ENCODE results near the gene SEMA3E.
A peak's percentile ranks its signal among the peaks of the same experiment; 100 is the strongest.
"Not testable (repeated sequence)": the region's sequence is repeated elsewhere in the genome, so short reads cannot be mapped to it uniquely, and the experiment has no call there.

Gene SEMA3E

DNA sequence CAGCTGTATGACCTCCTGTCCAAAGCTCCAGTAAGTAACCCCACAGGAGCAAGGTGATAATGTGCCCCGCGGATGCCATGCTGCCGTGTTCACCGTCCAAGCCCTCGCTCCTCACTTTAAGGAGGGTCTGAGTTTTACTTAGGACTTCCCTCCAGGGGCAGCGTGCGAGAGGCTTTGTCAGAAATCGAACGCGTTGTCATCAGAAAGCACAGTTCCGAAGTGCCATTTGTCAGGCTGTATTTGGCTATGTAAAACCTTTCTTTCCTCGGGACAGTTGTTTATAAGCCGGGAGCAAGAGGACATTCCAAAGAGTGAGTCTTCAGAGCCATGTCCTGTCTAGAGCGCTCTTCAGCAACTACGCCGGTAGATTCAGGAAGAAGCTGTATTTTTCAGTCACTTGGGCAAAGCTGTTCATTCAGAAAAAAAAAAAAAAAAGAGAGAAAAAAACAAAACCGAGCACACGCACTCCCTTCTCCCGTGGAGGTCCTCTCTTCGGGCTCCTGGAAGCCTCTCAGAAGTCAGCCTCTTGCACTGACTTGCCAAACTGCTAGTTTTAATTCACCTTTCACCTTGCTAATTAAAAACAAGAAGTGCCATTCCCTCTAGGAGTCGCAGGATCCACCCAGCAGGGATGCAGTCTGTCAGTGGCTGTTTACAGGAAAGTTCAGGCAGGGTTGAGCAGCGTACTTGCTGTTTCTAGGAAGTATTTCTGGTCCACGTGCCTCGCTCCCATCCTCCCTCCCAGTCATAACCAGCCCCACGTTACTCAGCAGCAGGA, at the start of gene SEMA3E:
SEMA3E (minus strand) TSS at position 676 of the 778 bp plus-strand sequence.
- no peak for DNase-seq

DNA sequence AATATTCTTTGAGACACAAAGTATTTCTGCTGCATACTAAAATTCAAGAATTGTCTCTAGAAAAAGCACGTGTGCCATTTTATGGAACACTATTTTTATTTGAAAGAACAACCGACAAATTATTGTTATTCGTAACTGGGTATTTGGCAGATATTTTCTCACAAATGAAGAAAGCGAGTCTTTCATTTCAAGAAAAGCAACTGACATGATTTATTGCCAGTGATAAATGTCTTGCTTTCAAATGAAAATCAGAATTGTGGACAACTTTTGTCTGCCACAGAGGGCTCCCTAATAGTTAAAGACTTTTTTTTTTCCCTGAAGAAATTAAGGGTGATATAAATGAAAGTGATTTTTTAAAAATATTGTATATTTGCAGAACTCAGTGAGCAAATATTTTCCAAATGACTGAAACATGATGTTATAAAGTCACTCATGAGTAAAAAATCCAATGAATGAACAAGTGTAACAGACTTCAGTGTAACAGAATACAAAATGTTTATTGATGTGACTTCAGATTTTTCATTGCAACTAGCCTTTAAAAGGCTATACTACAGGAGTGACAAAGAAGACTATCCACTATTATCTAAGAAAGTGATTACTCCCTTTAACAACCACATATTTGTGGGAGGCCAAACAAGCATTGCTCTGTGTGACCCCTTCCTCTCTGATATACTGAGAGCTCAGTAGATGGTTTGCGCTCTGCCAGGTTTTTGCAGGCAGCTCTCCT, 49.0 kb upstream of the SEMA3E start:
- DNase-seq: no peak

DNA sequence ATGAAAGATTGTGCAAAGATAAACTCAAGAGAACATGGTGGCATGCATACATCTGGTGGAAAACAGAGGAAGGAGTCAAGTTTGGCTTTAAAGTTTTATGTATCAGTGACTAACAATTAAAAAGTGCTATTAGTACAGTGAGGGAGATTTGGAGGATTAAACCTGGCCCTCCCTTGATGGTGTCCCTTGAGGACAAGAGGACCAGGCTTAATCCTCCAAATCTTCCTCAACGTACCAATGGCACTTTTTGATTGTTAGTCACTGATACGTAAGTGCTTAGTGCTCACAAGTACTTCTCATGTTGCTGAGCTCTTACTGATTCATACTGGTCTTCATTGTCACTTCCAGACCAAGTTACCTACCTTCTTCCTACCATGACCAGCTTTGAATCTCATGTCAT, 47.2 kb upstream of the SEMA3E start:
- DNase-seq: no peak

DNA sequence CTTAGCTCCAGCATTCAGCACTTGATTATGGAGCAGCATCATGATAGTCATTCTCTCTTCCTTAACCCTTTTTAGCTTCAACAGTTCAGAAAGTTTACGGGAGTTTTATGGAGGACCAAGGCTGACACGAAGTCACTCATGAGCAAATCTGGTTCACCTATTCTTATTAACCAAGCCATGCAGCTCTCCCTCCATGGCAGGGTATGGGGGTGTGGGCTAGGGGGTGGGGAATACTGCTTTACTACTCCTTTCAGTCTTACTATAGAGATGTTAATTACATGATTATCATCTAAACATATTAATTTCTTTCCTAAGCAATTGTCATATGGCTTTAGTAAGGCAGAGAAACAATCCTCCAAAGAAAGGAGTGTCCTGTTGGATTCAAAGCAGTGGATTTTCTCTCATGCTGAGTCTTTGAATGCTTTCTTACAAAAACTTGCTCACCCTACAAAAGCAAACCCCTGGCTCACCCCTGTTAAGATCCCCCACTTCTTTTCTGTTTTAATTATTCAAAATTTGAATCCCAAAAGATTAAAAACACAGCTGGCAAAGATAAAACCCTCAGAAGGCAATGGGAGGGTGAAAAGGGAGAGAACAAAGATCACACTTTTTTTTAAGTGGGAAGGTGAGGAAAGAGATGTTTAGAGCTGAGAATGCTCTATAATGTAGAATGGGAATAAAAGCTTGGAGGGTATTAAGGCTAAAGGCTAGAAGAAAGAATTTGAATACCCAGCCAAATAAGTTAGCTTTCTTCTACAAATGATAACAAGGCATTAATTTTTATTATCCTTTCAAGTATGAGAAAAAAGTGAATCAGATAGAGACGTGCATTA, 46.4 kb upstream of the SEMA3E start:
- DNase-seq: no peak

DNA sequence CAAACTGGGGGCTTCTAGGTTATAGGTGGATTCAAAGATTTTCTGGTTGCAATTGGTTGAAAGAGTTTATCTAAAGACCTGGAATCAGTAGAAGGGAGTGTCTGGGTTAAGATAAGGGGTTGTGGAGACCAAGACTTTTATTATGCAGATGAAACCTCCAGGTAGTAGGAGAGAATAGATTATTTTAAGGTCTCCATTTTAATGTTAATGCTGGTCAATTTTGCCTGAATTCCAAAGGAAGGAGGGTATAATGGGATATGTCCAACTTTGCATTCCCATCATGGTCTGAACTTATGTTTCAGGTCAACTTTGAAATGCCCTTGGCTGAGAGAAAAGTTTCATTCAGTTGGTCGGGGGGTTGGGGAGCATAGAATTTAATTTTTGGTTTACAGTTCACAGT, 44.3 kb upstream of the SEMA3E start:
- DNase-seq: no peak

DNA sequence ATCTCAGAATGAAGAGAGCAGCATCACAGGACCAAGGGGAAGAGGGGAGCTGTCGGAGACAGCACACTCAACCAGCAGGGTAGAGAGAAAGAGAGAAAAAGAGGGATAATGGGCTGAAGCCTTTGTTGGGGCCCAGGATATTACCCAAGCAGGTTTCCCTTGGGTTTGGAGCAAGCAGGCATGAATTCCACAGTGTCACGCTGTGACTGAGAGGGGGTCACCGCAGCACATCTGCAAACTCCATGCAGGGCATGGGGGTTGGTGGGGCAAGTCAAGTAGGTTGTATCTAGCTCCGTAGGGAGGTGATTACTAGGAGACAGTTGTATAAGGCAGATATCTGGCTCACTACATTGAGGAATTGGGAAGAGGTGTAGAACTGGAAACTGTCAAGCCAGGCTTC, 42.2 kb upstream of the SEMA3E start:
- DNase-seq: no peak

DNA sequence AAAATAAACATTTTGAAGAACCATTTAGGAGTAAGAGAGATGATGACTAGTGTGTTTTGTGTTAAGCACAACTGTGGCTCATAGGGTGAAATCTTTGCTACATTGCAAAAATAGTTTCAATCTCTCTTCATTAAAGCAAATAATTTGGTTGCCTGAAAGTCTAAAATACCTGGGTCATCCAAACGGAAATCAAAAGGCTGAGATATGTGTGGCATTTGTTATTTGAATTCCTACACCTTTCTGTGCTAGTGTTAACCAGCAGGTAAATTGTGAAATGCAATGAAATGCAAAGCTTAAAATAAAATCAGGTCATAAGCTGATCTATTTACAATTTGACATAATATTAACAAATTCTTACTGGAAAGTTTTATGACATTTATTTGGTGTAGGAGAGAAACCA, 40.9 kb upstream of the SEMA3E start:
- no peak for DNase-seq

DNA sequence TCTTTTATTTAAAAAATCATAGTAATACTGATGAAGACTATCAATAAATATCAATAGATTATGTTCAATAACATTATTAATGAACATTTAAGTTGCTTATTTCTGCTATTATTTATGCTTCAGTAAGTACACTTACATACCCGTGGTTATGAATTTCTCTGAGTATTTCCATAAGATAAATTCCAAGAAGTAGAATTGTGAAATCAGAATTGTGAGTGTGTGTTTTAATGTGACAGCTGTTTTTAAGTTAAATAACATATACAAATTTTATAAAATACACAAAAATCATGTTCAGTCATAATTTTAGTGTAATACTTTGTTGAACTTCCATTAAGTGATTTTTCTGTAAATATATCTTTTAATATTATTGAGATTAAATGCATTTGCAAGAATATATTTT, 37.5 kb upstream of the SEMA3E start:
- no peak for DNase-seq

DNA sequence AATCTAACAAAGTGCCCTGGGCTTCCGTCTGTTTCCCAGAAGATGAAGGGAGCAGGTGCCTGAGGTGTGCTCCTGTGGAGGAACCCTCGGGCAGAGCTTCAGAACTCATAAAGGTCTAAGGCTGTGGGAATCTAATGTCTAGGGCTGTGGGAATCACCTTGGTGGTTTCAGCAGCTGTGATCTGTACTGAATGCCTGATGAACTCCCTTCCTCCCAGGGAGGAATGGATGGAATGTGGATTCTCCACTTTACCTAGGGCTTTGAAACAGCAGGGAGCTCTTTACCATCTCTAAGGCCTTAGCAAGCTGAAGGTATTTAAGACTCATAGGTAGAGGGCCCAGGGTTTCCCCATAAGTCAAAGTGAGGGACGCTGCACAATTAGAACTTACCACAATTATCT, 36.0 kb upstream of the SEMA3E start:
- DNase-seq: no peak

DNA sequence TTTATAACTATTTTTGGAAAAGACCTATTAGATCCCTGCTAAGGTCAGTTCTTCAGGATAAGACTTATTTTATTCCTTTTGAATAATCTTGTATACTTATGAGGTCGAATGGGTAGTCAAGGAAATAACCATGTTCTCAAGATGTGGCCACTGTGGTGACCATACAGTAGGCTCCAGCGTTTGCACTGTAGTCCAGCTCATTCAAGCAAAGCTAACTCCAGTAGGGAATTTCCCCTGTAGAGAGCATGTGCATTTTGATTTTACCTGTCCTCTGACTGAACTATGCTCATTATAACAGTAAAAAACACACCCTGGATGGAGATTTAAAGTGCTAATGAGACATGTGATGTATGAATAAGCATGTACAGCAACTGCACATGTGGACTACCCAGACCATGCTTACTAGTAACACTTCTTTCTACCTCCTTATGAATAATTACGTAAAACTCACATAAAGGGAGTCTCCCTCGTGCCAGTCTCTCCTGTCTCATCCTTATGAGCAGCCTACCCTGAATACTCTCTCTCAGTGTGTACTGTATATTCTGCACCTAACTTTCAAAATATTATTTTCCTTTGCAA, 32.4 kb upstream of the SEMA3E start:
- no peak for DNase-seq

DNA sequence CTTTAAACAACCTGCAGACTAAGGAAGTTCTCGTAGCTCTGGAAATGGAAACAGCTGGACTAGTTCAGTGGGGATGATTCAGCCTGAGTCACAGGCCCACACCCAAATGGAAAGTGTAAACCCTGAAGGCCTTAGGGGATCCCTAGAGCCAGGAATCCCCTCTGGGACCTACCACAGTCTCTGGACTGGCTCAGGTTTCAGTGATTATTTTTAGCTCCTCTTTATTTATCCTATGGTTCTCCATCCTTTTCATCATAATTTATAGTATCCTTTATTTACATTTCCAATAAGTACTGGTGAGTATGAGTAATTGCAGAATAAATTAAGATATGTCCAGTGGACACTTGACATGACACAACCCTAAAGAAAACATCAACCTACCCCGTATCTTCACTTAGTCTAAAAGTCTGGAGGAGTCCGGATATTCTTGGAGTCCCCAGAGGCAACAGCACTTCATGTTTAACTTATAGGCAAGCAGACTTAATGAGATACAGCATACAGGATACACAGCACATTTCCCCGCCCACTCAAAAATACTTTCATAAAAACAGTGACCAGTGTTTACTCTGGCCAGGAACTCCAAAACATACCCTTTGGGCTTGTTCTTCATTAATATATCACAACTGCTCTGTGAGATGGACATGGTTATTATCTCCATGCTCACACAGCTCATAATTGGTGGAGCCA, 28.4 kb upstream of the SEMA3E start:
- DNase-seq: no peak

DNA sequence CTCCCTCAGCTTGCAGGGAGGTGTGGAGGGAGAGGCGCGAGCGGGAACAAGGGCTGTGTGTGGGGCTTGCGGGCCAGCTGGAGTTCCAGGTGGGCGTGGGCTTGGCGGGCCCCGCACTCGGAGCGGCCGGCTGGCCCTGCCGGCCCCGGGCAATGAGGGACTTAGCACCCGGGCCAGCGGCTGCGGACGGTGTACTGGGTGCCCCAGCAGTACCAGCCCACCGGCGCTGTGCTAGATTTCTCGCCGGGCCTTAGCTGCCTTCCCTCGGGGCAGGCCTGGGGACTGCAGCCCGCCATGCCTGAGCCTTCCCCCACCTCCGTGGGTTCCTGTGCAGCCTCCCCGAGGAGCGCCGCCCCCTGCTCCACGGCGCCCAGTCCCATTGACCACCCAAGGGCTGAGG, 24.4 kb upstream of the SEMA3E start:
- not testable (repeated sequence) for DNase-seq

DNA sequence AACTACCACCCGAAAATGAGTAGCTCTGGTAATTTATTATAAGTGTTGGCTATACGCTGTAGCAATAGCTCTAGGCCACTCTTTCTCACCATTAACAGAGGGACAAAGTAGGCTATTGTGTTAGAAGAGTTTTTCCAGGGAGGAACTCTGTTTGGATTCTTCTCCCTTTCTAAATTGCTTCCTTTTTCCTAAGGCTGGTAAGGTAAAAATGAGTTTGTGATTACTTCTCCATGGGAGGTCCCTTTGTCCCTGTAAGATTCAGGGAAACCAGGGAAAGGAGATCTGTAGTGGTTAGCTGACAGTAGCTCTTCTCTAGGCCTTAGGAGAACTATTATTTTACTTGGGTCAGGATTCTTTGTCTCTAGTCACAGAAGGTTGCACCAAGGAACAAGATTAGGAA, 23.2 kb upstream of the SEMA3E start:
- no peak for DNase-seq

DNA sequence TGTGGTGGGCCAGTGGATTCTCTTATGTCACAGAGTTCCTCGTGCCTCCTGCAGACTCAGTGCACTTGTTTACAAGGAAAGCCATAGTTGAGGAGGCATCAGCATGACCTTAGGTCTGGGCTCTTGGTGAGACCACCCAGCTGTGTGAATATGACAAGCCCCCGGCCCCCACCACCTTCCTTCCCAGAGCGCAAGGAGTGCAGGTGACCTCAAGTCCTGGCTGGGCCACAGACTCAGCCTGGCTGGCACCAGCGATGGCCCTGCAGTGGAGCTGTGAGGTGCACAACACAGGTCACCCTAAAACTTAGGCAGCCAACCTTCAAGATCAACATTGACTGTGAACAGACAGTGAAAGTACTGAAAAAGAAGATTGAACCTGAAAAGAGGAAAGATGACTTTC, 14.2 kb upstream of the SEMA3E start:
- no peak for DNase-seq

DNA sequence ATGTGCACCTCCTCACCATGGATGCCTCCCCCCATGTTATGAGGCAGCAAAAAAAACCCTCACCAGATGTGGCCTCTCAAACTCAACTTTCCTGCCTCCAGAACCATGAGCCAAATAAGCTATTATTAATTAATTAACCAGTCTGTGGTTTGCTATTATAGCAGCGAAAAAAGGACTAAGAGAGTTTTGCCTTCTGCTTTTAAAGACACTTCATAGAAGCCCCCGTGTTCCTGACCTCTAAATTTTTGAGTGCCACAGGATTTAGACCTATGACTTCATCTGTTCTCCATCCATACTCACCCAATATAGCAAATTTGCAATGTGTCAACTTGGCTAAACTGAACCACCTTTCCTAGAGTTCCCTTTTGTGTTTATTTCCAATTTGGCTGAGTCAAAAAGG, 9.2 kb upstream of the SEMA3E start:
- DNase-seq: no peak

DNA sequence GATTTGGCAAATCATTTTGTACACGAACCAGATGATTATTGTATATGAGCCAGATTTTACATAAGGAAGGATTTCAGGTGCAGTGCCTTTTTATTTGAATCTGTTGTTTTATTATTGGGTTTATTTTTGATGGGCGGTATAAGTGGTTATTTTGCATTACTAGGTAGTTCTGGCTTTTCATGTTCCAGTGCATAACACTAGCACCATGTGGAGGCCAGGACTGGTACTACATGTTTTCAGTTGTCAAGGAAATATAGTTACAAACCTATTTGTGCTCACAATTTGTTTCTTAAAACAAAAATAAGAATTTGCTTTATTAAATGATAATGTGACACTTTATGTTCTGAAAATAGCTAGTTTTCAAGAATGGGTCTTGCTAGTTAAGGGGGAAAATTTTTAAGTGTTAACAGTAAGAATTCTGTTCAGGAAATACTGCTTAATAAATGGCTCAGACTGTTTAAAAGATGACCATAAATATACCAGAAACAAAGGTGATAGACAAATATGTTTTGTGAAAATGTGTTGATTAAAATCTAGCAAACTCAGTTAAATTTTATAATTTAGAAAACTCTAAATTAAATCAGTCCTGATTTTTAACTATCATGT, 7.1 kb upstream of the SEMA3E start:
- peak; percentile 0 for DNase-seq

DNA sequence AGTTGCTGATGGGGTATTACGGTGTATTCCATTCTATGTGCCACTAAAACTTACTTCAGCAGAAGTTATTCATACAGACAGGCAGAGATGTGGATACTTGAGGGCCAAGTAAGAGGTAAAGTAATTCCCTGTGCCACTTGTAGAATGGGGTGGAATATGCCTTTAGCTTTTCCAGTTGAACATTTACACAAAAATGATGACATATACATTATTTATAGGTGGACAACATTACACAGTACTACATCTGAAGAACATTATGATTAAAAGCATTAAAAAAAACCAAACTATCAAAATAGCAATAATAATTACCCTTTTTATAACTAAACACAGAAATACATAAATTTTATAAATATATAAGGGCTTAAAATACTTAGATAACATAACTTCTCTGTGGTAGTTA, 3.5 kb upstream of the SEMA3E start:
- no peak for DNase-seq

DNA sequence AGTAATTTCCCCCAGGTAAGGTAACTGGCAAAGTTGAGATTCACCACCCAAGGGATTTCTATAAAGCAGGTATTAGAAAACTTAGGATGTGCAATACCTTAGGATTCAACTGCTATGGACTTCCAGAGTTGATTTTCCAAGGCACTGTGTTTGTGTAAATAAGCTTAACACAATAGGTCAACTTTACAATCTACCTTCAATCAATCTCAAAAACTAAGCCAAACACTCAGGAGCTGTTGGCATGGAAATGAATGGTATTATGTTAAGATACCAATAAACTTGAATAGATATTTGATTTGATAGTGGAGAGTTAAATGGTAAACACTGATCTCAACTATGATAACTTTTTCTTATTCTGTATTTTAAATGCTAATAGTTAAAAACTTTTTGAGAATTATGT, 762 bp upstream of the SEMA3E start:
- DNase-seq: no peak

DNA sequence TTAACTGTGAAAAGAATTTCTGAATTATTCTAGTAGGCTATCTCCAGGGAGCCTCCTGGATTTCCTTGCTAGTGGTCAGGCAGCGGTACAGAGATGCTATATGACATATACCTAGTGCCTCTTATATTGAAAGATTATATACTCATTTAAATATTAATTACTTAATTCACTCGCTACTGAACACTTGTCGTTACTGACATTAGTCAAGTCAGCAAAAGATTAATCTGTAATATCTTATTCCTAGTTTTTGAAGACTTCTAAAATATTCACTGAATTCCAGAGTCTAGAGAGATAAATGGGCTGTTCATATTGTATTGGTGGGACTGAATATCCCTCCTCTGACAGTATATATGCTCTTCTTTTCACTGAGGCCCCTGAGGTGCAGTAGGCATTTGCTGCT, 2.9 kb downstream of the SEMA3E start:
- DNase-seq: no peak

DNA sequence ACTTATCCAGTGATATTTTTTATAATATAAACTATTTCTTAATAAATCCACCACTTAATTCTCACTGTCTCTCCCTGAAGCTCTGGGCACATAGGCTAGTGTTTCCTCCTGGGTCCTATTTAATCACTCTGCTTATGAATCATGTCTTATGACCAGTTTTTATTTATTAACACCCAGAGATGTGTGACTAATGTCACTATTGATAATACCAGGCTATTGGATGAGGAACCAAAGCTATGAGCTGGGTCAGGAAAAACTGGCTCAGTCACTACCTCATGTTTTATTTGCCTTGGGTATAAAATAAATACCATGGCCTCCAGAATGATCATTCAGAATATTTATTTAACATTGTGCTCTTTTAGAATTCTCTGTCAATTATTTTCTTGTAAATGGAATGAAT, 5.2 kb downstream of the SEMA3E start:
- DNase-seq: no peak

DNA sequence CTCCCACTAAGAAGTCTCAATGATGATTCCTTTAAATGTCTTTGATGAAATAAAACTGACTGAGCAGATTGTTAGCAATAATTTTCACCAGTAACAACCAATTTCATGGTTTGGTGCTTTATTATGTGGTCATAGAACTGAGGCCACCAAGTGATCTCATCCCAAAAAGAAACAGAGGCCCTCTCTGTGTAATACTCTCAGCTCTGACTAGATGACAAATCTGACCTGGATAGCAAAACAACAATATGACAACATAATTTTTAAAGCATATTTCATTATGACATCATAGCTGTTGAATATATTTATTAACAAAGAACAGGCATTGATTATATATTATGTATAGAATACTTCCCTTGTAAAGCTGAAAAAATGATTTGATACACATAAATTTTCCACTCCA, 5.9 kb downstream of the SEMA3E start:
- DNase-seq: no peak

All from activated CD4-positive, alpha-beta T cell treated with anti-CD3 and anti-CD28 coated beads, Interleukin-2, amount 50 U/mL, for 16 hours (primary cell).